GM13977 (cell line): ENCODE measurements around the gene DDX51.

Source experiments
- DNase-seq: peaks from one replicate; pipeline ENCODE4 v3.0.0; 2012; ENCODE audit warnings: low spot score
- CTCF ChIP-seq: IDR thresholded peaks from 2 replicates; pipeline ENCODE4 v1.5.1; 2012; ENCODE audit warnings: mild to moderate bottlenecking, control low read depth; ENCODE audit not compliant: insufficient read depth; ENCODE audit errors: extremely low read depth, missing control alignments
- in situ Hi-C: fragments of 300-500 bp; cut with MboI; formaldehyde crosslinking; loops from one replicate; pipeline ENCODE4 v1.12.0; 2022; ENCODE audit warnings: low sequenced_read_pairs, low pct_unique_long_range_greater_than_20kb, mixed read lengths, inconsistent platforms; ENCODE audit not compliant: unreplicated experiment

DDX51 gene

GRCh38 chr12:132141976-132142678 is 2.0 kb downstream of the DDX51 start:
- no peak for DNase-seq
- in situ Hi-C loops: no loop called here
- TF ChIP-seq CTCF: no peak

- in situ Hi-C loops: no loop called here
- no peak for DNase-seq
- no peak for TF ChIP-seq CTCF
Measured at GRCh38 chr12:132140918-132141841, 2.9 kb downstream of the DDX51 start.

GRCh38 chr12:132140501-132140900 is 3.6 kb downstream of the DDX51 start:
- in situ Hi-C loops: no loop called here
- no peak for TF ChIP-seq CTCF
- DNase-seq: no peak

- no peak for TF ChIP-seq CTCF
- no peak for DNase-seq
- in situ Hi-C loops: no loop called here
Measured at GRCh38 chr12:132139912-132140311, 4.2 kb downstream of the DDX51 start.

- in situ Hi-C loops: no loop called here
- DNase-seq: no peak
- TF ChIP-seq CTCF: no peak
Measured at GRCh38 chr12:132138941-132139871, 4.9 kb downstream of the DDX51 start.
